Osteoblast (primary cell): ENCODE results near the gene ATP8B3. TPM values are rescaled to one million over a fixed set of nuclear protein-coding genes. Genes with fewer than 3 reads are reported as not detected.

Experiments
- DNase-seq: peaks from one replicate; pipeline ENCODE4 v3.0.0; 2011; ENCODE audit warnings: low spot score, mixed read lengths; ENCODE audit not compliant: insufficient read length; ENCODE audit errors: missing footprints
- H2AFZ ChIP-seq: 2 replicates; pipeline ENCODE4 v1.6.0; 2011; ENCODE audit warnings: mild to moderate bottlenecking, low read length
- H3K27ac ChIP-seq: 2 replicates; pipeline ENCODE4 v1.5.1; 2011; ENCODE audit warnings: mild to moderate bottlenecking, low read depth, low read length, moderate library complexity
- H3K27me3 ChIP-seq: 2 replicates; pipeline ENCODE4 v1.6.0; 2012; ENCODE audit warnings: mild to moderate bottlenecking, control low read depth, inconsistent platforms, low read length, moderate library complexity; ENCODE audit not compliant: insufficient read depth
- H3K36me3 ChIP-seq: 2 replicates; pipeline ENCODE4 v1.5.1; 2011; ENCODE audit warnings: mild to moderate bottlenecking, low read length, control low read depth, moderate library complexity; ENCODE audit not compliant: insufficient read depth
- H3K4me1 ChIP-seq: 2 replicates; pipeline ENCODE4 v1.5.1; 2011; ENCODE audit warnings: mild to moderate bottlenecking, low read length, control low read depth, moderate library complexity; ENCODE audit not compliant: insufficient read depth
- H3K4me2 ChIP-seq: 2 replicates; pipeline ENCODE4 v1.6.0; 2011; ENCODE audit warnings: mild to moderate bottlenecking, low read length; ENCODE audit not compliant: insufficient read depth
- H3K4me3 ChIP-seq: fragments of 200-600 bp; sonication (generic); 3 replicates; pipeline ENCODE4 v1.5.1; 2012; ENCODE audit warnings: mild to moderate bottlenecking, low read length, inconsistent platforms; ENCODE audit not compliant: insufficient read depth
- H3K79me2 ChIP-seq: 2 replicates; pipeline ENCODE4 v1.6.0; 2012; ENCODE audit warnings: mild to moderate bottlenecking, low read length, control low read depth, inconsistent platforms; ENCODE audit not compliant: insufficient read depth
- H3K9me3 ChIP-seq: 2 replicates; pipeline ENCODE4 v1.5.1; 2011; ENCODE audit warnings: low read depth, low read length, control low read depth
- H4K20me1 ChIP-seq: 2 replicates; pipeline ENCODE4 v1.6.0; 2012; ENCODE audit warnings: mild to moderate bottlenecking, low read length, control low read depth; ENCODE audit not compliant: insufficient read depth
- CTCF ChIP-seq: IDR thresholded peaks from 2 replicates; pipeline ENCODE4 v1.5.1; 2011; ENCODE audit warnings: mild to moderate bottlenecking, low read depth, low read length, moderate library complexity; ENCODE audit errors: extremely low read depth
- total RNA-seq: library from RNA; depleted of rRNA; stranded (reverse); fragments of >200 nt; gene quantifications from 2 replicates; pipeline ENCODE4 v1.2.3, GENCODE V29; 2012

Gene ATP8B3
- total RNA-seq, 1 donor = 0.72 TPM

- DNase-seq = no peak
- Histone ChIP-seq H3K27me3 (no peaks in the 10 kb centered on the region), H2AFZ (no peak overlapping the region), H3K9me3 (no peaks in the 10 kb centered on the region), H3K79me2 (peaks cover 96% of the 10 kb centered on the region), H4K20me1 (peaks cover 71% of the 10 kb centered on the region), H3K27ac (no peak overlapping the region), H3K4me2 (no peak overlapping the region), H3K36me3 (no peaks in the 10 kb centered on the region), H3K4me3 (no peak overlapping the region), H3K4me1 (peaks cover 2% of the 10 kb centered on the region)
- no peak for TF ChIP-seq CTCF
These were observed 25.1 kb upstream of the ATP8B3 start for GRCh38 chr19:1837222-1837565.

- peaks cover 2% of the 10 kb centered on the region for H3K4me1 ChIP-seq
- no peak overlapping the region for H2AFZ ChIP-seq
- peaks cover 73% of the 10 kb centered on the region for H4K20me1 ChIP-seq
- H3K36me3 ChIP-seq = no peaks in the 10 kb centered on the region
- DNase-seq = no peak
- H3K9me3 ChIP-seq = no peaks in the 10 kb centered on the region
- H3K27ac ChIP-seq = no peak overlapping the region
- no peaks in the 10 kb centered on the region for H3K27me3 ChIP-seq
- H3K4me2 ChIP-seq = no peak overlapping the region
- no peak overlapping the region for H3K4me3 ChIP-seq
- TF ChIP-seq CTCF = no peak
- peaks cover 95% of the 10 kb centered on the region for H3K79me2 ChIP-seq
These were observed 24.6 kb upstream of the ATP8B3 start for GRCh38 chr19:1836458-1837221.

DNA sequence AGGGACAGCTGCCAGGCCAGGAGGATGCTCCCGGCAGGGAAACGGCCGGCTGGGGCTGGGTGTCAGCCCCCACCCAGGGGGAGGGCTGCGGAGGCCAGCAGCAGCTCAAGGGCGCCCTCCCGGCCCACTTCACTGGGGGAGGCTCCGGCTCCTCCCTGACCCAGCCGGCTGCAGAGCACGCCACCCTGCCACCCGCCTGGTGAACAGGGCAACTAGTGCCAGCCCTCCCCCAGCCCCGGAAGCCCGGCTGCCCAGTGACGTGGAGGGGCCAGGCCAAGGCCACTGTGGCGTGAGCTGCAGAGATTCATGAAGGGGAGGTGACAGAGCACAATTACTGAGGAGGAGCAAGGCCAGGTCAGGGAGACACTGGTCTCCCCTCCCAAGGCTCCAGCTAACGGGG is 21.5 kb upstream of the ATP8B3 start:
- H3K9me3 ChIP-seq = no peaks in the 10 kb centered on the region
- H3K36me3 ChIP-seq = peaks cover 7% of the 10 kb centered on the region
- H3K4me1 ChIP-seq = peaks cover 2% of the 10 kb centered on the region
- no peak overlapping the region for H3K4me3 ChIP-seq
- peaks cover 72% of the 10 kb centered on the region for H4K20me1 ChIP-seq
- H3K27ac ChIP-seq = no peak overlapping the region
- TF ChIP-seq CTCF = no peak
- peaks cover 89% of the 10 kb centered on the region for H3K79me2 ChIP-seq
- H3K27me3 ChIP-seq = no peaks in the 10 kb centered on the region
- H3K4me2 ChIP-seq = no peak overlapping the region
- no peak for DNase-seq
- no peak overlapping the region for H2AFZ ChIP-seq

GRCh38 chr19:1832046-1832663 is 20.1 kb upstream of the ATP8B3 start:
- Histone ChIP-seq H3K79me2 (peaks cover 81% of the 10 kb centered on the region), H2AFZ (no peak overlapping the region), H3K4me3 (no peak overlapping the region), H3K9me3 (no peaks in the 10 kb centered on the region), H3K27ac (no peak overlapping the region), H3K4me2 (no peak overlapping the region), H4K20me1 (peaks cover 62% of the 10 kb centered on the region), H3K36me3 (peaks cover 7% of the 10 kb centered on the region), H3K27me3 (no peaks in the 10 kb centered on the region), H3K4me1 (no peaks in the 10 kb centered on the region)
- no peak for TF ChIP-seq CTCF
- no peak for DNase-seq
